IMR-90 (cell line): ENCODE results near the gene MAFF. TPM values are rescaled to one million over a fixed set of nuclear protein-coding genes. Genes with fewer than 3 reads are reported as not detected.

ENCODE experiments used
- ATAC-seq: fragments of 200-7000 bp; cut with Tn5 transposase; 2 replicates; pipeline ENCODE4 v1.9.1; 2020; ENCODE audit warnings: low read depth, mild to moderate bottlenecking, moderate library complexity
- BruUV-seq: library from RNA; stranded (reverse); fragments of 400-500 nt; replicated peaks from 2 replicates; lab custom pipeline; 2021; lab: Mats Ljungman, UMichigan
- CTCF ChIA-PET: fragments of 300-600 bp; formaldehyde crosslinking; extraction: SDS; loops from one replicate; lab custom pipeline; 2021; ENCODE audit warnings: antibody characterized with exemption; lab: Yijun Ruan, JAX
- POLR2A ChIA-PET: fragments of 300-600 bp; sonication (Branson Sonifier 250); formaldehyde crosslinking; loops from one replicate; lab custom pipeline; 2022; ENCODE audit warnings: antibody characterized with exemption; ENCODE audit not compliant: unreplicated experiment; lab: Charles Lee
- DNase-seq: peaks from one replicate; pipeline ENCODE4 v3.0.0; 2013
- H2AFZ ChIP-seq: replicated peaks from 2 replicates; pipeline ENCODE3; 2013; ENCODE audit warnings: low read length, mild to moderate bottlenecking; ENCODE audit not compliant: poor library complexity
- H2AK5ac ChIP-seq: 2 replicates; pipeline ENCODE4 v1.6.1; 2013; ENCODE audit warnings: low read depth, low read length, inconsistent platforms
- H2AK9ac ChIP-seq: replicated peaks from 2 replicates; pipeline ENCODE3; 2013; ENCODE audit warnings: mild to moderate bottlenecking, low read depth, low read length, moderate library complexity; ENCODE audit not compliant: poor library complexity
- H2BK120ac ChIP-seq: 2 replicates; pipeline ENCODE4 v1.6.1; 2013; ENCODE audit warnings: low read depth, low read length, inconsistent platforms
- H2BK15ac ChIP-seq: 3 replicates; pipeline ENCODE4 v1.6.1; 2013; ENCODE audit warnings: low read depth, low read length, inconsistent platforms
- H2BK20ac ChIP-seq: 2 replicates; pipeline ENCODE4 v1.6.1; 2013; ENCODE audit warnings: low read depth, mild to moderate bottlenecking, inconsistent platforms, low read length, moderate library complexity
- H2BK5ac ChIP-seq: 2 replicates; pipeline ENCODE4 v1.6.1; 2013; ENCODE audit warnings: mild to moderate bottlenecking, low read depth, low read length, inconsistent platforms; ENCODE audit not compliant: poor library complexity, severe bottlenecking
- H3K14ac ChIP-seq: replicated peaks from 2 replicates; pipeline ENCODE4 v1.6.1; 2013; ENCODE audit warnings: low read depth, low read length, inconsistent platforms
- H3K18ac ChIP-seq: 2 replicates; pipeline ENCODE4 v1.6.1; 2013; ENCODE audit warnings: low read depth, low read length, control low read depth
- H3K23ac ChIP-seq: 2 replicates; pipeline ENCODE4 v1.6.1; 2013; ENCODE audit warnings: low read depth, low read length, inconsistent platforms
- H3K27ac ChIP-seq: 2 replicates; pipeline ENCODE4 v1.5.1; 2013; ENCODE audit warnings: mild to moderate bottlenecking, control low read depth, low read length; ENCODE audit not compliant: insufficient read depth
- H3K27me3 ChIP-seq: 2 replicates; pipeline ENCODE4 v1.6.1; 2013; ENCODE audit warnings: low read length; ENCODE audit not compliant: control insufficient read depth, insufficient read depth
- H3K36me3 ChIP-seq: 2 replicates; pipeline ENCODE4 v1.6.1; 2013; ENCODE audit warnings: low read length, mixed read lengths; ENCODE audit not compliant: control insufficient read depth, insufficient read depth
- H3K4ac ChIP-seq: 2 replicates; pipeline ENCODE4 v1.6.1; 2013; ENCODE audit warnings: low read depth, low read length, inconsistent platforms
- H3K4me1 ChIP-seq: 2 replicates; pipeline ENCODE4 v1.6.1; 2013; ENCODE audit warnings: low read length, mixed read lengths; ENCODE audit not compliant: control insufficient read depth, insufficient read depth
- H3K4me2 ChIP-seq: 2 replicates; pipeline ENCODE4 v1.6.1; 2013; ENCODE audit warnings: low read depth, mild to moderate bottlenecking, control low read depth, low read length, moderate library complexity
- H3K4me3 ChIP-seq: 2 replicates; pipeline ENCODE4 v1.5.1; 2013; ENCODE audit warnings: low read depth, mild to moderate bottlenecking, control low read depth, low read length, moderate library complexity; ENCODE audit not compliant: insufficient read depth
- H3K56ac ChIP-seq: 2 replicates; pipeline ENCODE4 v1.6.1; 2013; ENCODE audit warnings: low read length, inconsistent platforms; ENCODE audit not compliant: insufficient read depth; ENCODE audit errors: extremely low read depth
- H3K79me1 ChIP-seq, 2 experiments: 2 replicates each; pipeline ENCODE4 v1.6.1; 2013; ENCODE audit warnings: low read length in 2 of 2, inconsistent platforms in 1 of 2, low read depth in 1 of 2
- H3K9ac ChIP-seq: 2 replicates; pipeline ENCODE4 v1.6.1; 2013; ENCODE audit warnings: low read depth, low read length, control low read depth
- H3K9me1 ChIP-seq: 2 replicates; pipeline ENCODE4 v1.6.1; 2013; ENCODE audit warnings: low read length, inconsistent platforms; ENCODE audit not compliant: insufficient read depth
- H3K9me3 ChIP-seq: 2 replicates; pipeline ENCODE4 v1.6.1; 2013; ENCODE audit warnings: low read length; ENCODE audit not compliant: control insufficient read depth, insufficient read depth
- H4K20me1 ChIP-seq: 2 replicates; pipeline ENCODE4 v1.6.1; 2013; ENCODE audit warnings: low read length, inconsistent platforms; ENCODE audit not compliant: insufficient read depth
- H4K5ac ChIP-seq: 2 replicates; pipeline ENCODE4 v1.6.1; 2013; ENCODE audit warnings: mild to moderate bottlenecking, low read depth, low read length, control low read depth
- H4K8ac ChIP-seq, 2 experiments: 2 replicates each; pipeline ENCODE4 v1.6.1; 2013; ENCODE audit warnings: low read depth in 2 of 2, low read length in 2 of 2, control low read depth in 1 of 2, inconsistent platforms in 1 of 2
- H4K91ac ChIP-seq: 2 replicates; pipeline ENCODE4 v1.6.1; 2013; ENCODE audit warnings: low read depth, low read length, inconsistent platforms; ENCODE audit not compliant: insufficient read depth
- BHLHE40 ChIP-seq: fragments of 150-350 bp; IDR thresholded peaks from 2 replicates; pipeline ENCODE4 v1.6.1; 2016; ENCODE audit warnings: mild to moderate bottlenecking, low read depth, low read length
- CEBPB ChIP-seq: IDR thresholded peaks from 2 replicates; pipeline ENCODE4 v1.6.1; 2012; ENCODE audit warnings: low read depth, low read length, improper control_type of control experiment
- WGBS, 2 experiments: methylation state at CpG; one replicate each; pipeline versions ENCODE4 v1.1.5 to v1.1.7; 2013; ENCODE audit warnings: missing lambda C conversion rate in 2 of 2; ENCODE audit not compliant: insufficient read length in 1 of 2; ENCODE audit errors: extremely low coverage in 2 of 2; 5-methylcytosine and 5-hydroxymethylcytosine counted together
- dilution Hi-C: fragments of 300-500 bp; cut with HindIII; formaldehyde crosslinking; loops from one replicate; pipeline ENCODE4 v1.14.3; 2018; ENCODE audit warnings: low sequenced_read_pairs; ENCODE audit not compliant: unreplicated experiment
- in situ Hi-C: fragments of 300-500 bp; cut with MboI; formaldehyde crosslinking; loops from 3 replicates; pipeline ENCODE4 v1.14.3; 2019; ENCODE audit warnings: low sequenced_read_pairs, inconsistent platforms, mixed read lengths
- intact Hi-C: fragments of 100-400 bp; cut with micrococcal nuclease; formaldehyde crosslinking; loops from 2 replicates; pipeline ENCODE4 v1.10.0; 2022
- polyA plus RNA-seq, 3 experiments: library from polyadenylated mRNA; depleted of rRNA; stranded (reverse); fragments of >200 nt; gene quantifications; 2 replicates each; pipeline ENCODE4 v1.2.3, GENCODE V29; 2012; ENCODE audit warnings: low replicate concordance in 1 of 3
- total RNA-seq: library from RNA; depleted of rRNA; stranded (reverse); fragments of >200 nt; gene quantifications from 2 replicates; pipeline ENCODE4 v1.2.3, GENCODE V29; 2012
- TF ChIP-seq, protein P1 (sequence below): conservative IDR thresholded peaks from 2 replicates; pipeline ENCODE4 v1.5.1; 2012; ENCODE audit warnings: mild to moderate bottlenecking, low read depth, low read length, improper control_type of control experiment

Gene MAFF
- total and polyA plus RNA-seq, 2 of the 4 experiments (the other 2 are of a cell fraction), result 18.3 to 25.9 TPM

GRCh38 chr22:38192475-38192863 is 9.3 kb upstream of the MAFF start (continued):
- TF ChIP-seq, protein P1, sequence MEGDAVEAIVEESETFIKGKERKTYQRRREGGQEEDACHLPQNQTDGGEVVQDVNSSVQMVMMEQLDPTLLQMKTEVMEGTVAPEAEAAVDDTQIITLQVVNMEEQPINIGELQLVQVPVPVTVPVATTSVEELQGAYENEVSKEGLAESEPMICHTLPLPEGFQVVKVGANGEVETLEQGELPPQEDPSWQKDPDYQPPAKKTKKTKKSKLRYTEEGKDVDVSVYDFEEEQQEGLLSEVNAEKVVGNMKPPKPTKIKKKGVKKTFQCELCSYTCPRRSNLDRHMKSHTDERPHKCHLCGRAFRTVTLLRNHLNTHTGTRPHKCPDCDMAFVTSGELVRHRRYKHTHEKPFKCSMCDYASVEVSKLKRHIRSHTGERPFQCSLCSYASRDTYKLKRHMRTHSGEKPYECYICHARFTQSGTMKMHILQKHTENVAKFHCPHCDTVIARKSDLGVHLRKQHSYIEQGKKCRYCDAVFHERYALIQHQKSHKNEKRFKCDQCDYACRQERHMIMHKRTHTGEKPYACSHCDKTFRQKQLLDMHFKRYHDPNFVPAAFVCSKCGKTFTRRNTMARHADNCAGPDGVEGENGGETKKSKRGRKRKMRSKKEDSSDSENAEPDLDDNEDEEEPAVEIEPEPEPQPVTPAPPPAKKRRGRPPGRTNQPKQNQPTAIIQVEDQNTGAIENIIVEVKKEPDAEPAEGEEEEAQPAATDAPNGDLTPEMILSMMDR, result no peak

- ATAC-seq, result no peak
- H2BK5ac ChIP-seq, result no peak overlapping the region
Measured at GRCh38 chr22:38193580-38193979, 8.2 kb upstream of the MAFF start.

More at GRCh38 chr22:38193580-38193979, 8.2 kb upstream of the MAFF start:
- peak overlapping the region; percentile 4; the same call in 1 of the 2 replicates for H4K91ac ChIP-seq
- H4K5ac ChIP-seq, result no peak overlapping the region
- no peaks in the 10 kb centered on the region for H3K9me3 ChIP-seq
- no peak overlapping the region for H3K4me2 ChIP-seq
- in situ Hi-C loops (no loop called here), dilution Hi-C loops (no loop called here), intact Hi-C loops (no loop called here)
- H2BK15ac ChIP-seq, result no peak overlapping the region
- H2AK5ac ChIP-seq, result no peak overlapping the region; the same call in 1 of the 2 replicates
- H3K79me1 ChIP-seq, result no peaks in the 10 kb centered on the region
- DNase-seq, result no peak
- H3K18ac ChIP-seq, result no peak overlapping the region
- H3K56ac ChIP-seq, result no peak overlapping the region
- H3K27me3 ChIP-seq, result no peaks in the 10 kb centered on the region
- peak overlapping the region; percentile 46; the same call in 1 of the 2 replicates for H2BK120ac ChIP-seq
- no peak overlapping the region for H3K14ac ChIP-seq
- H3K9ac ChIP-seq, result no peak overlapping the region
- CTCF ChIA-PET, result no interaction called here
- H2BK20ac ChIP-seq, result no peak overlapping the region
- peaks cover 14% of the 10 kb centered on the region for H3K9me1 ChIP-seq
- POLR2A ChIA-PET, result interaction anchor here (0.6 kb wide), 1 partner anchor 26 kb away, joined by 5 read pairs; no protein-coding TSS in a partner anchor
- H3K23ac ChIP-seq, result no peak overlapping the region
- H2AFZ ChIP-seq, result no peak overlapping the region
- H3K4ac ChIP-seq, result peak overlapping the region; percentile 35; the same call in 1 of the 2 replicates
- H3K36me3 ChIP-seq, result no peaks in the 10 kb centered on the region
- WGBS, 2 experiments, result 33% methylated on average over 1 of the region's 6 CpGs; no CpG with 5 or more reads in 1 of the 2 experiments
- peak; percentile 58 for TF ChIP-seq CEBPB
- no peak for TF ChIP-seq BHLHE40
- H4K20me1 ChIP-seq, result no peaks in the 10 kb centered on the region
- H2AK9ac ChIP-seq, result peak overlapping the region; percentile 85
- H3K4me1 ChIP-seq, result peaks cover 18% of the 10 kb centered on the region
- H3K27ac ChIP-seq, result no peak overlapping the region
- H3K4me3 ChIP-seq, result no peak overlapping the region
- H4K8ac ChIP-seq, result no peak overlapping the region
- no TSS peak for BruUV-seq
